ENCODE measurements around the gene GTF2IRD2. TPM values are rescaled to one million over a fixed set of nuclear protein-coding genes. Genes with fewer than 3 reads are reported as not detected.
"Not testable (repeated sequence)": the region's sequence is repeated elsewhere in the genome, so short reads cannot be mapped to it uniquely, and the experiment has no call there.

Gene GTF2IRD2
- total RNA-seq, 2 donors from 2014 or later, result 12.4 to 16.3 TPM

GRCh38 chr7:74821259-74821658 is 30.1 kb downstream of the GTF2IRD2 start:
- not testable (repeated sequence) for H3K27me3 Mint-ChIP-seq; H3K36me3 Mint-ChIP-seq (ENCODE audit: low read depth); DNase-seq; H3K4me1 Mint-ChIP-seq; H3K27ac Mint-ChIP-seq; H3K4me3 Mint-ChIP-seq; ATAC-seq; H3K9me3 ChIP-seq (ENCODE audit: control insufficient read depth, low read length, poor library complexity, severe bottlenecking)

GRCh38 chr7:74820146-74820805 is 31.1 kb downstream of the GTF2IRD2 start:
- H3K36me3 Mint-ChIP-seq (ENCODE audit: low read depth); DNase-seq; H3K4me1 Mint-ChIP-seq; H3K9me3 ChIP-seq (ENCODE audit: control insufficient read depth, low read length, poor library complexity, severe bottlenecking); H3K27me3 Mint-ChIP-seq; H3K27ac Mint-ChIP-seq; H3K4me3 Mint-ChIP-seq: not testable (repeated sequence)
- ATAC-seq, result peak; percentile 70

- not testable (repeated sequence) for H3K4me1 Mint-ChIP-seq; H3K27me3 Mint-ChIP-seq; DNase-seq; H3K27ac Mint-ChIP-seq; H3K9me3 ChIP-seq (ENCODE audit: control insufficient read depth, low read length, poor library complexity, severe bottlenecking); H3K4me3 Mint-ChIP-seq; H3K36me3 Mint-ChIP-seq (ENCODE audit: low read depth)
- ATAC-seq, result peak; percentile 14
Observed at GRCh38 chr7:74815882-74816281, 35.5 kb downstream of the GTF2IRD2 start.

- not testable (repeated sequence) for H3K4me1 Mint-ChIP-seq; H3K9me3 ChIP-seq (ENCODE audit: control insufficient read depth, low read length, poor library complexity, severe bottlenecking); H3K36me3 Mint-ChIP-seq (ENCODE audit: low read depth); H3K27me3 Mint-ChIP-seq; ATAC-seq; DNase-seq; H3K4me3 Mint-ChIP-seq
- H3K27ac Mint-ChIP-seq, result peak overlapping the region; percentile 59
Observed at GRCh38 chr7:74798644-74799043, 52.8 kb downstream of the GTF2IRD2 start.

- H3K9me3 ChIP-seq (ENCODE audit: control insufficient read depth, low read length, poor library complexity, severe bottlenecking); ATAC-seq; H3K4me1 Mint-ChIP-seq; H3K27me3 Mint-ChIP-seq; H3K27ac Mint-ChIP-seq; DNase-seq; H3K36me3 Mint-ChIP-seq (ENCODE audit: low read depth); H3K4me3 Mint-ChIP-seq: not testable (repeated sequence)
Observed at GRCh38 chr7:74797848-74798622, 53.4 kb downstream of the GTF2IRD2 start.

GRCh38 chr7:74789200-74789736 is 62.1 kb downstream of the GTF2IRD2 start:
- not testable (repeated sequence) for H3K4me1 Mint-ChIP-seq; H3K27me3 Mint-ChIP-seq; H3K27ac Mint-ChIP-seq; H3K9me3 ChIP-seq (ENCODE audit: control insufficient read depth, low read length, poor library complexity, severe bottlenecking); H3K36me3 Mint-ChIP-seq (ENCODE audit: low read depth); H3K4me3 Mint-ChIP-seq; ATAC-seq; DNase-seq

- peak overlapping the region; percentile 71 for H3K4me3 Mint-ChIP-seq
- ATAC-seq (peak; percentile 92), DNase-seq (peak; percentile 87 to 97 (median 95))
- not testable (repeated sequence) for H3K27me3 Mint-ChIP-seq; H3K36me3 Mint-ChIP-seq (ENCODE audit: low read depth); H3K27ac Mint-ChIP-seq; H3K4me1 Mint-ChIP-seq; H3K9me3 ChIP-seq (ENCODE audit: control insufficient read depth, low read length, poor library complexity, severe bottlenecking)
Observed at GRCh38 chr7:74788369-74789150, 62.8 kb downstream of the GTF2IRD2 start.

GRCh38 chr7:74783595-74783994 is 67.8 kb downstream of the GTF2IRD2 start:
- H3K36me3 Mint-ChIP-seq (ENCODE audit: low read depth); H3K27ac Mint-ChIP-seq; DNase-seq; H3K27me3 Mint-ChIP-seq; H3K4me3 Mint-ChIP-seq; H3K4me1 Mint-ChIP-seq; ATAC-seq; H3K9me3 ChIP-seq (ENCODE audit: control insufficient read depth, low read length, poor library complexity, severe bottlenecking): not testable (repeated sequence)

- not testable (repeated sequence) for ATAC-seq, H3K4me3 Mint-ChIP-seq
Observed at GRCh38 chr7:74781746-74782145, 69.7 kb downstream of the GTF2IRD2 start.

GRCh38 chr7:74779053-74779452 is 72.4 kb downstream of the GTF2IRD2 start:
- H3K9me3 ChIP-seq (ENCODE audit: control insufficient read depth, low read length, poor library complexity, severe bottlenecking); H3K4me1 Mint-ChIP-seq; DNase-seq; ATAC-seq; H3K27me3 Mint-ChIP-seq; H3K27ac Mint-ChIP-seq; H3K36me3 Mint-ChIP-seq (ENCODE audit: low read depth); H3K4me3 Mint-ChIP-seq: not testable (repeated sequence)

More at GRCh38 chr7:74781746-74782145, 69.7 kb downstream of the GTF2IRD2 start:
- DNase-seq; H3K36me3 Mint-ChIP-seq (ENCODE audit: low read depth); H3K9me3 ChIP-seq (ENCODE audit: control insufficient read depth, low read length, poor library complexity, severe bottlenecking); H3K27ac Mint-ChIP-seq; H3K4me1 Mint-ChIP-seq; H3K27me3 Mint-ChIP-seq: not testable (repeated sequence)

- H3K36me3 Mint-ChIP-seq (ENCODE audit: low read depth); H3K4me1 Mint-ChIP-seq; DNase-seq; H3K4me3 Mint-ChIP-seq; H3K27ac Mint-ChIP-seq; H3K9me3 ChIP-seq (ENCODE audit: control insufficient read depth, low read length, poor library complexity, severe bottlenecking); ATAC-seq; H3K27me3 Mint-ChIP-seq: not testable (repeated sequence)
Observed at GRCh38 chr7:74775111-74775510, 76.3 kb downstream of the GTF2IRD2 start.

GRCh38 chr7:74773760-74774750 is 77.3 kb downstream of the GTF2IRD2 start, which contains the start of gene NCF1:
Gene NCF1 (plus strand): TSS chr7:74774011. CDS start chr7:74774032, 21 bp downstream.
- H3K27me3 Mint-ChIP-seq; H3K36me3 Mint-ChIP-seq (ENCODE audit: low read depth); H3K27ac Mint-ChIP-seq; H3K9me3 ChIP-seq (ENCODE audit: control insufficient read depth, low read length, poor library complexity, severe bottlenecking); H3K4me3 Mint-ChIP-seq; H3K4me1 Mint-ChIP-seq; DNase-seq: not testable (repeated sequence)
- ATAC-seq, result peak; percentile 76
